Left ventricle myocardium inferior (tissue), 1 donor: ENCODE measurements around the gene RAD51B. TPM values are rescaled to one million over a fixed set of nuclear protein-coding genes. Genes with fewer than 3 reads are reported as not detected.

Source experiments
- DNase-seq: peaks from one replicate; pipeline ENCODE4 v3.0.0-alpha.2; 2020
- H3K27ac ChIP-seq: fragments of 200-600 bp; replicated peaks from 2 replicates; pipeline ENCODE4 v1.8.0; 2021
- H3K27me3 ChIP-seq: fragments of 200-600 bp; 2 replicates; pipeline ENCODE4 v1.8.0; 2021; ENCODE audit warnings: low read depth
- H3K36me3 ChIP-seq: fragments of 200-600 bp; 2 replicates; pipeline ENCODE4 v1.8.0; 2021
- H3K4me1 ChIP-seq: fragments of 200-600 bp; 2 replicates; pipeline ENCODE4 v1.8.0; 2021
- H3K4me3 ChIP-seq: fragments of 200-600 bp; 2 replicates; pipeline ENCODE4 v1.8.0; 2021; ENCODE audit warnings: mild to moderate bottlenecking, moderate library complexity
- H3K9me3 ChIP-seq: fragments of 200-600 bp; replicated peaks from 2 replicates; pipeline ENCODE4 v1.8.0; 2021
- intact Hi-C: fragments of 100-400 bp; cut with micrococcal nuclease; formaldehyde crosslinking; loops from one replicate; pipeline ENCODE4 v1.11.0; 2022
- total RNA-seq: library from RNA; stranded (reverse); fragmentation: NEBNext Ultra II Directional; extraction: Animal tissue kit (Norgen Biotek cat#: 25700); gene quantifications from one replicate; pipeline ENCODE4 v1.2.1, GENCODE V29; 2021
- TF ChIP-seq, protein P1 (sequence below): fragments of 200-600 bp; IDR thresholded peaks from 2 replicates; pipeline ENCODE4 v1.8.0; 2021; ENCODE audit warnings: antibody characterized with exemption, mild to moderate bottlenecking, borderline replicate concordance
- donor health status: DM: no; HTN: yes; CAD: no; lungs with severe emphysema.

The RAD51B gene
- total RNA-seq, 1 donor from 2014 or later = 2.4 TPM

DNA sequence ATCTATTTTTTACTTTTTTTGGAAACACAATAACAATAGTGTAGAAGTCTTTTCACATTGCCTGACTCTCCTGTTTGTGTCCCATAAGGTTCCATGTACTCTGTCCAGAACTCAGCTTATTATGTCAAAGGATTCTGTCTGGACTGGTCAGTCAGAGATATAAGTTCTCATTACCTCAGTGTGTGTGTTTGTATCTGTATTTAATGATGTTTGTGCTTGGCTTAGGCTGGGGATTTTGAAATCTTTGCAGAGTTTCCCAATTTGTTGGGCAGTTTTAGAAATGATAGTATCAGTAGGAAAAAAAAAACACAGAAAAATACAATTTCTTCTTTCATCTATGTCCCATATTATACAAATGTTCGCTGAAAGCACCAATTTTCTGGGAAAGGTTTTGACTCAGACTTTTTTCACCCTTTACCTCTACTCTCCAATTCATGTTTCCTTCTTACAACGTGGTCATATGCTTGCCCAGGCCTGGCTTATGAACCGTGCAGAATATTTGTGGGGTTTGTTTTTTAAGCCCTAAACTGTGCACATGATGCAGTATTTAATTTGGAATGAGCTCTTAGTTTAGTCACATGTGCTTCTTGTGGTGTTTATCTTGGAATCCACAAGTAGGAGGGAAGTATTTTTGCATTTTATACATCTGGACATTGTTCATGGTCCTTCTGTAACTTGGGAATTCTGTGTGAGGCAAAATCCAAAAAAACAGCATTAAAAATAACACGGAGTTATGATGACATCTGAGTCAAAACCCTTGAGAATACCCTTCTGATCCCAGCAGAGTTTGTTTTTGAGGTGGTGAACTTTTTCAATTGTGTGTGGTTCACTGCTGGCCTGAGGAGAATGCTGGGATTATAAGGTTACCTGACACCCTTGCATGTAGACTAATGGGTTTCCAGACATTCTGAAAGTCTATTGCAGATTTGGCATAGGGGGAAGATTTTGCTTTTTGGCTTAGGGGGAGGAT lies 121.2 kb downstream of the RAD51B start:
- no peak for DNase-seq
- Histone ChIP-seq H3K36me3 (no peaks in the 10 kb centered on the region), H3K27ac (peak overlapping the region; percentile 79), H3K9me3 (no peaks in the 10 kb centered on the region), H3K27me3 (no peaks in the 10 kb centered on the region), H3K4me3 (no peak overlapping the region), H3K4me1 (peaks cover 46% of the 10 kb centered on the region)
- TF ChIP-seq, protein P1, sequence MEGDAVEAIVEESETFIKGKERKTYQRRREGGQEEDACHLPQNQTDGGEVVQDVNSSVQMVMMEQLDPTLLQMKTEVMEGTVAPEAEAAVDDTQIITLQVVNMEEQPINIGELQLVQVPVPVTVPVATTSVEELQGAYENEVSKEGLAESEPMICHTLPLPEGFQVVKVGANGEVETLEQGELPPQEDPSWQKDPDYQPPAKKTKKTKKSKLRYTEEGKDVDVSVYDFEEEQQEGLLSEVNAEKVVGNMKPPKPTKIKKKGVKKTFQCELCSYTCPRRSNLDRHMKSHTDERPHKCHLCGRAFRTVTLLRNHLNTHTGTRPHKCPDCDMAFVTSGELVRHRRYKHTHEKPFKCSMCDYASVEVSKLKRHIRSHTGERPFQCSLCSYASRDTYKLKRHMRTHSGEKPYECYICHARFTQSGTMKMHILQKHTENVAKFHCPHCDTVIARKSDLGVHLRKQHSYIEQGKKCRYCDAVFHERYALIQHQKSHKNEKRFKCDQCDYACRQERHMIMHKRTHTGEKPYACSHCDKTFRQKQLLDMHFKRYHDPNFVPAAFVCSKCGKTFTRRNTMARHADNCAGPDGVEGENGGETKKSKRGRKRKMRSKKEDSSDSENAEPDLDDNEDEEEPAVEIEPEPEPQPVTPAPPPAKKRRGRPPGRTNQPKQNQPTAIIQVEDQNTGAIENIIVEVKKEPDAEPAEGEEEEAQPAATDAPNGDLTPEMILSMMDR = no peak
- intact Hi-C loops = loop anchor here (5.0 kb wide), 1 partner anchor 307 kb away; no protein-coding TSS in a partner anchor

DNA sequence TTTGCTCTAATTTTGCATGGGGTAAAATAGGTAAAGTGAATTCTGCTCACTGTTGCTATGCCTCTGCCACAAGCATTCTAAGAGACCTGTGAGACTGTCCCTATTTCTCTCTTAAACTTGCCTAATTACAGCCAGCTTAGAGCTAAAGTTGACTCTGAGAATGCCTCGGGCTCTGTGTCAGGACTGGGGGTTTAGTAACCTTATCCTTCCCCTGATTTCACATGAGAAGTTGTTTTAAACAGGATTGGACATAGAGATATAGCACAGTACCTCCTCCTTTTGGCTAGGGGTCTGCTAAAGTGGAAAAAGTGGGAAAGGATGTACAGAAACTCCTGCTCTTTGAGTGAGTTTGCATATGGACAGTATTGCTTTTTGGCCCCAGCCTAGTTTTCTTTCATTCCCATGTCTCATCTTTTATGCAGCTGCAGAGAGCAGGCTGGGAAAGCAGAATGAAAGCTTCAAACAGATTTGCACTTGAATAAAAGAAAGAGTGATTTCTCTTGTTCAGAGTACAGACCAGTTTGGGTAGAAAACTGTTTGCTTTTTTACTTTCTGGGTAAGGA lies 122.0 kb downstream of the RAD51B start:
- intact Hi-C loops = loop anchor here (5.0 kb wide), 1 partner anchor 306 kb away; no protein-coding TSS in a partner anchor
- Histone ChIP-seq H3K9me3 (no peaks in the 10 kb centered on the region), H3K4me1 (peaks cover 44% of the 10 kb centered on the region), H3K27ac (peak overlapping the region; percentile 79), H3K36me3 (no peaks in the 10 kb centered on the region), H3K4me3 (no peak overlapping the region), H3K27me3 (no peaks in the 10 kb centered on the region)
- TF ChIP-seq, protein P1 = no peak
- DNase-seq = no peak

DNA sequence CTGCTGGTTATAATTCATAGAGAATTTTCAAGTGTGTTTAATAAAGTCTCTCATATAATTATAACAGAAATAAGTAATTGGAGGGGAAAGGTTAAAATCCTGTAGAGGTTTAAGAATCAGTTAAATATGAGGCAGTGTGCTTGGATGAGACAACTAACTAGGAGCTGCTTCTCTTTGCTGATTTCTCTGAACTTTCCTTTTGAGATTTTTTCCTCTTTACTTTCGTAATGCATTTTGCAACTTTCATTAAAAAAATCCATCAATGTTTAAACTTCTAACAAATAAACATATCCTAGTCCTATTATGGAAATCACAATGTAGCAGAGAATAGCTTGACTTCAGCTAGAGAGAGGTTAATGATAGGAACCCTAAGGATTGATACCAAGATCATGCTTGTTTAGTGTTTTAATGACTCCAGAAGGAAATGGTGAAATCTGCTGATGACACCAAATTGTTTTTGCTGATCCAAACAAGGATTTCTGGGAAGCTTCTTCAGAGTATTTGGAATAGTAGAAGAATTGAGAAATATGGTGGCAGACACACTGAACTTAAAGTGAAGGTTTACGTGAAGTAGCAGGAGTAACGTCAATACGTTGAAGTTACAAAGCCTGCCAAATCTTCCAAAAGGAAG lies 122.6 kb downstream of the RAD51B start:
- Histone ChIP-seq H3K4me1 (peaks cover 39% of the 10 kb centered on the region), H3K9me3 (no peaks in the 10 kb centered on the region), H3K27me3 (no peaks in the 10 kb centered on the region), H3K36me3 (no peaks in the 10 kb centered on the region), H3K4me3 (no peak overlapping the region), H3K27ac (peak overlapping the region; percentile 79)
- intact Hi-C loops = loop anchor here (5.0 kb wide), 1 partner anchor 305 kb away; no protein-coding TSS in a partner anchor
- TF ChIP-seq, protein P1 = no peak
- no peak for DNase-seq

DNA sequence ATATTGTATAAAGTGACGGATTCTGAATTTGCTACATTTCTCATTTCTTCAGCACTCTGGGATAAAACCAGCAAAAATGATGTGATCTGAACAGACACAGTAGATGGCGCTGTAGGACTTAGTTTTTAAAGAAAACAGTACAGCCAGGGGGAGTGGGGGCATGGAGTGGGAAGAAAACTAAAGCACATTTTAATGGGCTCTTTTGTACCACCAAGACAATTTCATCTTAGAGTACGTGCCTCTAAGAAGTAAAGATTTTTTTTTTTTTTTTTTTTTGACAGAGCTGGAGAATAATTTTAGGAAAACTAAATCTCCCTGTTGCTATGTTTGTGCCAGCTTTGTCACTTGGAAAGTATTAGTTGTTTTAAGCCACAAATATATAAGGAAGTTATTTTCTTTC lies 124.4 kb downstream of the RAD51B start:
- H3K4me1 ChIP-seq = peaks cover 34% of the 10 kb centered on the region
- DNase-seq = peak; percentile 18
- H3K4me3 ChIP-seq = no peak overlapping the region
- intact Hi-C loops = loop anchor here (5.0 kb wide), 1 partner anchor 303 kb away; no protein-coding TSS in a partner anchor
- no peaks in the 10 kb centered on the region for H3K9me3 ChIP-seq
- no peaks in the 10 kb centered on the region for H3K36me3 ChIP-seq
- TF ChIP-seq, protein P1 = peak; percentile 81
- H3K27me3 ChIP-seq = no peaks in the 10 kb centered on the region
- H3K27ac ChIP-seq = peak overlapping the region; percentile 10

DNA sequence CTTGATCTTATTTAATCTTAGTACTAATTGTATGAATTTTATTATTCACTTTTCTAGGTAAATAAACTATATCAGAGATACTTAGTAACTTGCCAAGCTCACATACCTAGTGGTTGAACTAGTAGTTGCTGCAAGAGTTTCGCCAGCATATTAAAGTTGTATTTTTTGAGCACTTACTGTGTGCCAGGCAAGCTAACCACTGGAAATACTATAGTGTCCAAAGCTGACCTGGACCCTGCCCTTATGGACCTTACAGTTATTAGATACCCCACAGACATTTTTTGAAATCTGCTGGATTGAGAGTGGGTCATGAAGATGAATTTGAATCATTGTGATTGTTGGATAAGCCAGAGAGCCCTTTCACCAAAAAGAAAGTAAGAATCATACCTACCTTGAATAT lies 125.0 kb downstream of the RAD51B start:
- DNase-seq = no peak
- no peaks in the 10 kb centered on the region for H3K36me3 ChIP-seq
- no peak overlapping the region for H3K4me3 ChIP-seq
- TF ChIP-seq, protein P1 = no peak
- H3K9me3 ChIP-seq = peaks cover 4% of the 10 kb centered on the region
- intact Hi-C loops = loop anchor here (5.0 kb wide), 2 partner anchors 303 to 878 kb away; no protein-coding TSS in a partner anchor
- H3K27me3 ChIP-seq = no peaks in the 10 kb centered on the region
- H3K27ac ChIP-seq = peak overlapping the region; percentile 10
- peaks cover 34% of the 10 kb centered on the region for H3K4me1 ChIP-seq
